Astrocyte (in vitro differentiated cells and primary cell): Measurements from ENCODE around the gene HECW1.

Source experiments
- EZH2 ChIP-seq: IDR thresholded peaks from 2 replicates; pipeline ENCODE4 v1.6.1; 2012; ENCODE audit warnings: mild to moderate bottlenecking, low read length, inconsistent platforms; ENCODE audit not compliant: insufficient read depth
- TF ChIP-seq, protein P1 (sequence below): IDR thresholded peaks from 2 replicates; pipeline ENCODE4 v1.5.1; 2011; ENCODE audit warnings: low read depth, mild to moderate bottlenecking, inconsistent platforms, low read length, moderate library complexity; ENCODE audit not compliant: insufficient read depth

DNA sequence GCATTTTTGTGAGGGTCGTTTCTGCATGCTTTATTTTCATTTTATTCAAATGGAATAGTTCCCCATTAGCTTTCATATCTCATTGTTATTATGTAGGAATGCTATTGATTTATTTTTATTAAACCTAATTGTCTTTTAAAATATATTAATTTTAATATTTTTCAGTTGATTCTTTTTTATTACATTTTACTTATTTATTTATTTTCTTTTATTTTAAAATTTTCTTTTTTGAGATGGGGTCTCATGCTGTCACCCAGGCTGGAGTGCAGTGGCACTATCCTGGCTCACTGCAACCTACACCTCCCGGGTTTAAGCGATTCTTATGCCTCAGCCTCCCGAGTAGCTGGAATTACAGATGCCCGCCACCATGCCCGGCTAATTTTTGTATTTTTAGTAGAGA is 463.1 kb downstream of the HECW1 start:
- TF ChIP-seq, protein P1, sequence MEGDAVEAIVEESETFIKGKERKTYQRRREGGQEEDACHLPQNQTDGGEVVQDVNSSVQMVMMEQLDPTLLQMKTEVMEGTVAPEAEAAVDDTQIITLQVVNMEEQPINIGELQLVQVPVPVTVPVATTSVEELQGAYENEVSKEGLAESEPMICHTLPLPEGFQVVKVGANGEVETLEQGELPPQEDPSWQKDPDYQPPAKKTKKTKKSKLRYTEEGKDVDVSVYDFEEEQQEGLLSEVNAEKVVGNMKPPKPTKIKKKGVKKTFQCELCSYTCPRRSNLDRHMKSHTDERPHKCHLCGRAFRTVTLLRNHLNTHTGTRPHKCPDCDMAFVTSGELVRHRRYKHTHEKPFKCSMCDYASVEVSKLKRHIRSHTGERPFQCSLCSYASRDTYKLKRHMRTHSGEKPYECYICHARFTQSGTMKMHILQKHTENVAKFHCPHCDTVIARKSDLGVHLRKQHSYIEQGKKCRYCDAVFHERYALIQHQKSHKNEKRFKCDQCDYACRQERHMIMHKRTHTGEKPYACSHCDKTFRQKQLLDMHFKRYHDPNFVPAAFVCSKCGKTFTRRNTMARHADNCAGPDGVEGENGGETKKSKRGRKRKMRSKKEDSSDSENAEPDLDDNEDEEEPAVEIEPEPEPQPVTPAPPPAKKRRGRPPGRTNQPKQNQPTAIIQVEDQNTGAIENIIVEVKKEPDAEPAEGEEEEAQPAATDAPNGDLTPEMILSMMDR: no peak
- no peak for TF ChIP-seq EZH2
